K562 (cell line): ENCODE data around the gene LRCOL1. TPM values are rescaled to one million over a fixed set of nuclear protein-coding genes. Genes with fewer than 3 reads are reported as not detected.

Experiments
- ATAC-seq: fragments of 200-7000 bp; cut with Tn5 transposase; 3 replicates; pipeline ENCODE4 v1.9.1; 2020; ENCODE audit warnings: moderate library complexity
- BruUV-seq: library from RNA; stranded (reverse); fragments of 400-500 nt; replicated peaks from 2 replicates; lab custom pipeline; 2021; lab: Mats Ljungman, UMichigan
- CTCF ChIA-PET: fragments of 300-600 bp; formaldehyde crosslinking; extraction: SDS; loops from one replicate; lab custom pipeline; 2021; ENCODE audit warnings: low intra/inter-chr PET ratio; lab: Yijun Ruan, JAX
- POLR2A ChIA-PET: fragments of 300-600, 350-650 bp; sonication (Branson Sonifier 250); formaldehyde crosslinking; extraction: SDS; loops from one replicate; lab custom pipeline; 2021; ENCODE audit warnings: antibody characterized with exemption, inconsistent platforms; lab: Yijun Ruan, JAX
- DNase-seq, 4 experiments: peaks; one replicate each; pipeline versions ENCODE4 v3.0.0 to v3.0.0-alpha.2; 2011 to 2018; ENCODE audit warnings: low spot score in 3 of 4, mixed read lengths in 3 of 4; ENCODE audit errors: extremely low read depth in 1 of 4
- FAIRE-seq: peaks from 2 replicates; lab custom pipeline; 2011; peaks lifted over from hg19 to GRCh38; lab: Jason Lieb, UNC
- H2AFZ ChIP-seq: 2 replicates; pipeline ENCODE4 v1.6.0; 2011; ENCODE audit warnings: low read depth, low read length, control low read depth, inconsistent platforms
- H3K27ac ChIP-seq: fragments of 200-600 bp; 3 replicates; pipeline ENCODE4 v1.8.0; 2011; ENCODE audit warnings: low read depth, mild to moderate bottlenecking, control low read depth, inconsistent platforms, low read length, moderate library complexity, mixed read lengths; ENCODE audit errors: extremely low read depth
- H3K27me3 ChIP-seq, 2 experiments: fragments of 300-600 bp in 1 of 2; 2 replicates in 1 of 2; 3 replicates in 1 of 2; pipeline versions ENCODE4 v1.6.0 to v1.8.0; 2011; ENCODE audit warnings: inconsistent platforms in 2 of 2, low read length in 2 of 2, mild to moderate bottlenecking in 1 of 2, mixed read lengths in 1 of 2, moderate library complexity in 1 of 2; ENCODE audit not compliant: control insufficient read depth in 2 of 2, insufficient read depth in 2 of 2
- H3K36me3 ChIP-seq: fragments of 300-600 bp; 3 replicates; pipeline ENCODE4 v1.8.0; 2011; ENCODE audit warnings: mild to moderate bottlenecking, low read length, inconsistent platforms; ENCODE audit not compliant: control insufficient read depth, insufficient read depth
- H3K4me1 ChIP-seq, 2 experiments: fragments of 200-600 bp in 1 of 2; replicated peaks in 1 of 2; 2 replicates in 1 of 2; 3 replicates in 1 of 2; pipeline versions ENCODE4 v1.5.1 to v1.8.0; 2011; ENCODE audit warnings: inconsistent platforms in 2 of 2, low read length in 2 of 2, mild to moderate bottlenecking in 1 of 2, mixed read lengths in 1 of 2, moderate library complexity in 1 of 2; ENCODE audit not compliant: control insufficient read depth in 2 of 2, insufficient read depth in 2 of 2
- H3K4me2 ChIP-seq: 2 replicates; pipeline ENCODE4 v1.6.1; 2011; ENCODE audit warnings: low read length, control low read depth, inconsistent platforms, mixed read lengths; ENCODE audit not compliant: insufficient read depth
- H3K4me3 ChIP-seq: fragments of 200-600 bp; sonication (generic), shearing (Covaris generic); 2 replicates; pipeline ENCODE4 v1.5.1; 2016; ENCODE audit warnings: control low read depth, inconsistent platforms
- H3K79me2 ChIP-seq: fragments of 200-600 bp; 3 replicates; pipeline ENCODE4 v1.8.0; 2011; ENCODE audit warnings: low read length, inconsistent platforms; ENCODE audit not compliant: control insufficient read depth, insufficient read depth
- H3K9ac ChIP-seq, 2 experiments: 2 replicates each; pipeline versions ENCODE4 v1.6.0 to v1.6.1; 2011; ENCODE audit warnings: low read depth in 2 of 2, low read length in 2 of 2, control low read depth in 1 of 2, inconsistent platforms in 1 of 2, mild to moderate bottlenecking in 1 of 2, mixed read lengths in 1 of 2; ENCODE audit not compliant: insufficient read depth in 1 of 2
- H3K9me1 ChIP-seq: one replicate; pipeline ENCODE4 v1.6.0; 2011; ENCODE audit warnings: inconsistent platforms, mild to moderate bottlenecking, low read length, moderate library complexity; ENCODE audit not compliant: control insufficient read depth, insufficient read depth
- H3K9me3 ChIP-seq: replicated peaks from 2 replicates; pipeline ENCODE4 v1.5.1; 2011; ENCODE audit warnings: low read depth, low read length, inconsistent platforms; ENCODE audit not compliant: control insufficient read depth, insufficient read depth
- H4K20me1 ChIP-seq: replicated peaks from 2 replicates; pipeline ENCODE4 v1.6.1; 2011; ENCODE audit warnings: low read length, inconsistent platforms, mixed read lengths; ENCODE audit not compliant: control insufficient read depth, insufficient read depth
- ATF2 ChIP-seq: sonication (generic); formaldehyde crosslinking; IDR thresholded peaks from 2 replicates; pipeline ENCODE4 v1.8.1; 2022; ENCODE audit warnings: missing genetic modification reagents
- BRD4 ChIP-seq: fragments of 200-600 bp; sonication (generic); IDR thresholded peaks from 2 replicates; pipeline ENCODE4 v1.6.1; 2017; ENCODE audit warnings: inconsistent platforms
- CREM ChIP-seq: IDR thresholded peaks from 2 replicates; pipeline ENCODE4 v1.6.1; 2014; ENCODE audit warnings: antibody characterized with exemption, low read depth
- DMBX1 ChIP-seq: fragments of 250-450 bp; sonication (Bioruptor Pico); IDR thresholded peaks from 2 replicates; pipeline ENCODE4 v1.8.0; 2022; ENCODE audit warnings: inconsistent platforms, mild to moderate bottlenecking, moderate library complexity, borderline replicate concordance
- ELF1 ChIP-seq: fragments of 200-800 bp; sonication (Bioruptor generic); IDR thresholded peaks from 2 replicates; pipeline ENCODE4 v1.6.1; 2016; ENCODE audit warnings: missing genetic modification characterization, missing compliant biosample characterization
- EP300 ChIP-seq: IDR thresholded peaks from 2 replicates; pipeline ENCODE4 v1.6.1; 2012; ENCODE audit warnings: low read length, improper control_type of control experiment
- MYNN ChIP-seq, 2 experiments: sonication (generic); formaldehyde crosslinking in 1 of 2; IDR thresholded peaks; 2 replicates each; pipeline versions ENCODE4 v1.5.0 to v1.6.1; 2016 to 2020; ENCODE audit warnings: antibody characterized with exemption in 1 of 2, missing genetic modification reagents in 1 of 2
- ZNF551 ChIP-seq: fragments of 250-450 bp; sonication (Bioruptor Pico); IDR thresholded peaks from 2 replicates; pipeline ENCODE4 v1.5.0; 2021; ENCODE audit warnings: mild to moderate bottlenecking, moderate library complexity
- WGBS: fragments of 100-300 bp; shearing (Covaris generic); methylation state at CpG from one replicate; pipeline ENCODE4 v1.1.6; 2016; ENCODE audit warnings: low coverage, mixed read lengths; ENCODE audit not compliant: insufficient coverage; ENCODE audit errors: missing lambda C conversion rate; 5-methylcytosine and 5-hydroxymethylcytosine counted together
- in situ Hi-C: fragments of 300-500 bp; cut with MboI; formaldehyde crosslinking; loops from 4 replicates; pipeline ENCODE4 v1.15.0; 2018; ENCODE audit warnings: inconsistent platforms, mixed read lengths
- intact Hi-C: fragments of 100-400 bp; cut with micrococcal nuclease; formaldehyde crosslinking; loops from 2 replicates; pipeline ENCODE4 v1.14.2; 2022
- polyA plus RNA-seq, 8 experiments: library from polyadenylated mRNA; depleted of rRNA in 4 of 8; stranded (reverse) in 5 of 8; unstranded in 3 of 8; fragments of >200 nt; fragmentation: Nextera tagmentation in 2 of 8; fragmentation: Illumina TruSeq in 1 of 8; extraction: Ambion mirVana in 2 of 8; extraction: Trizol in 1 of 8; gene quantifications; 2 replicates each; pipeline versions ENCODE4 v1.2.1 to v1.2.3, GENCODE V29; 2011 to 2014; ENCODE audit warnings: inconsistent platforms in 1 of 8, missing spikeins in 1 of 8
- total RNA-seq, 7 experiments: library from RNA; depleted of rRNA in 6 of 7; stranded (reverse); fragments of >200 nt in 6 of 7; fragmentation: Illumina TruSeq in 2 of 7; extraction: Trizol in 2 of 7; gene quantifications; 2 replicates each; pipeline versions ENCODE4 v1.2.1 to v1.2.3, GENCODE V29; 2011 to 2021; ENCODE audit warnings: low replicate concordance in 1 of 7

The LRCOL1 gene
- total and polyA plus RNA-seq, 9 of the 15 experiments (the other 6 are each of a cell fraction or from before 2014, with no cell fraction given), result not detected

GRCh38 chr12:132581348-132582057 lies 28.9 kb downstream of the LRCOL1 start (continued):
- no peak for TF ChIP-seq ATF2 (CRISPR knock-in tag)
- TF ChIP-seq EP300, result no peak

GRCh38 chr12:132580701-132581292 lies 29.6 kb downstream of the LRCOL1 start:
- FAIRE-seq (no peak), ATAC-seq (no peak), DNase-seq (no peak)
- Histone ChIP-seq H3K4me2 (no peak overlapping the region), H3K9me3 (no peaks in the 10 kb centered on the region), H3K9me1 (no peaks in the 10 kb centered on the region), H4K20me1 (no peaks in the 10 kb centered on the region; the same call in 1 of the 2 replicates), H2AFZ (no peak overlapping the region), H3K27ac (no peak overlapping the region), H3K4me3 (no peak overlapping the region), H3K79me2 (no peaks in the 10 kb centered on the region), H3K27me3 (no peaks in the 10 kb centered on the region), H3K36me3 (peaks cover 60% of the 10 kb centered on the region; the same call in 2 of the 3 replicates), H3K9ac (no peak overlapping the region), H3K4me1 (peaks cover 0 to 28% of the 10 kb centered on the region in 2 experiments; a peak in 2 of 5 replicates)
- intact Hi-C loops (no loop called here), in situ Hi-C loops (no loop called here)
- TF ChIP-seq DMBX1 (CRISPR knock-in tag) (no peak), ELF1 (tag) (no peak), MYNN (IDR thresholded peaks at IDR 0.05) (no peak), MYNN (CRISPR knock-in tag; IDR thresholded peaks at IDR 0.05) (no peak), CREM (no peak), BRD4 (no peak), ZNF551 (CRISPR knock-in tag) (no peak)
- 91% methylated on average over 9 of the region's 12 CpGs for WGBS
- ChIA-PET POLR2A (interaction anchor here (0.6 kb wide), 1 partner anchor 68 kb away, joined by 4 read pairs; no protein-coding TSS in a partner anchor), CTCF (no interaction called here)
- BruUV-seq, result no TSS peak
